Superior temporal gyrus (tissue), 1 donor: ENCODE data around the gene SMARCB1.

Experiments used
- DNase-seq: peaks from one replicate; pipeline ENCODE4 v3.0.0-alpha.2; 2016; ENCODE audit errors: extremely low spot score

The SMARCB1 gene

DNA sequence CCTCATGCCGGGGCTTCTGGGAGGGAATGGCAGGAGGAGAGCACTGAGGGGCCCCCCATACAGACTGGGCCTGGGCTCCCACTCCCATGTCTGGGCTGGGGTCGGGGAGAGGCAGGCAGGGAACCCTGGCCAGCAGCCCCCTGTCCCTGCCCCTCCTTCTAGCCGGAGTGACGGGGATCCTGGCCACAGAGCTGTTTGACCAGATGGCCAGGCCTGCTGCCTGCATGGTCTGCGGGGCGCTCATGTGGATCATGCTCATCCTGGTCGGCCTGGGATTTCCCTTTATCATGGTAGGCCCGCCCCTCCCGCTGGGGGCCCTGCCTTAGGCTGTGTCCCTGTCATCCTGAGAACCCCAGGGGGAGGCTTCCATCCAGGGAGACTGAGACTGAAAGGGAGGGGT is 97.4 kb downstream of the SMARCB1 start:
- no peak for DNase-seq
